GM19193 (cell line): ENCODE data around the gene ANK3.

Experiments used
- POLR2A ChIP-seq: IDR thresholded peaks from 4 replicates; pipeline ENCODE4 v1.6.1; 2011; ENCODE audit not compliant: insufficient read depth, insufficient read length; ENCODE audit errors: extremely low read depth

Gene ANK3

DNA sequence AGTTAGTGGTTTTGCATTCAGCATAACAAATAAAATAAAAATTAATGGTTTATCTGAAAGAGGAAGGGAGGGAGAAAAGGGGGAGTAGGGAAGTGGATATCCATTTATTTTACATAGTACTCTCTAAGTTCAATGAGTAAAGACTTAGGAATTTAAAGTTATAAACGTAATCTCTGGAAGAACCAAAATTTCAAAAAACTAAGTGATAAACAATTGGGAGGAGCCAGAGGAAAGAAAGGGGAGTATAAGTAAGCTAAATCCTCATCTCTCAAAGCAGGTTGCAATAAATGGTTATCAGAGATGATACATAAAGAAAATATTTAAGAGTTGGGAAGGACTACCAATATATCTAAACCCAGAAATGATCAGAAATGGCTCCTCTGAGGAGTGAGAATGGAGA is 46.4 kb downstream of the ANK3 start:
- TF ChIP-seq POLR2A = no peak

DNA sequence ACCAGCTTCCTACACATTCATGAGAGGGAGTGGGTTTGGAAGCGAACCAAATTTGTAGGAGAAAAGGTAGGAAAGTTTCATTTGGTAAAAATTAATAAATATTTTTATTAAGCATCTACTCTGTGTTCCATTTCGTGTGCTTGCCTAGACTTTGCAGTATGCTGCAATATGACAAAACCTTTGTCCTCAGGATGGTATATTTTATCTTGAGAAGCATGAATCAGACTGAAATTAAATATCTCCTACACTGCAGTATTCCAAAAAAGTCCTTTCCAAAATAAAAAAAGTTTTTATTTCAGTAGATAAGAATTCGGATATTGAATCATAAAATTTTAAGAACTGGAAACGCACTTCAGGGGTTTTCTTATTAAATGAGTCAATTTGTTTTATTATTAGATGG is 47.7 kb downstream of the ANK3 start:
- TF ChIP-seq POLR2A = no peak

- TF ChIP-seq POLR2A = no peak
Observed at GRCh38 chr10:60340973-60341372, 48.7 kb downstream of the ANK3 start.

- TF ChIP-seq POLR2A = no peak
Observed at GRCh38 chr10:60339757-60340156, 49.9 kb downstream of the ANK3 start.

DNA sequence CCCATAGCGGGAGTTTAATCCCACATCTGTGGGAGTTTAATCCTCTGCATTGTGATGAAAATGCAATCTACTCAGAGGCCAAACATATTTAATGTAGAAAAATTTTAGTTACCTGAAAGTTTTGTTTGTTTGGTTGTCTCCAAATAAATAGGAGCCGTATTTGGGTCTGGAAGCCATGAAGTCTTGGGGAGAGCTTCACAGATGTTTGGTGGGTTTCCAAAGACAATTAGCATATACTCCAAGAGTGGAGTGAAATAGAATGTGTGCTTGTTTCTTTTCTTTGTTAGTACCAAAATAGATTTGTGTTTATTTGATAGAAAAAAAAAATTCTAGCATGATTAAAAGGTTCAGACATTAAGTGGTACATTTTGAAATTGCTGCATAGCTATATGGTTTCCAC is 50.9 kb downstream of the ANK3 start:
- TF ChIP-seq POLR2A = no peak

DNA sequence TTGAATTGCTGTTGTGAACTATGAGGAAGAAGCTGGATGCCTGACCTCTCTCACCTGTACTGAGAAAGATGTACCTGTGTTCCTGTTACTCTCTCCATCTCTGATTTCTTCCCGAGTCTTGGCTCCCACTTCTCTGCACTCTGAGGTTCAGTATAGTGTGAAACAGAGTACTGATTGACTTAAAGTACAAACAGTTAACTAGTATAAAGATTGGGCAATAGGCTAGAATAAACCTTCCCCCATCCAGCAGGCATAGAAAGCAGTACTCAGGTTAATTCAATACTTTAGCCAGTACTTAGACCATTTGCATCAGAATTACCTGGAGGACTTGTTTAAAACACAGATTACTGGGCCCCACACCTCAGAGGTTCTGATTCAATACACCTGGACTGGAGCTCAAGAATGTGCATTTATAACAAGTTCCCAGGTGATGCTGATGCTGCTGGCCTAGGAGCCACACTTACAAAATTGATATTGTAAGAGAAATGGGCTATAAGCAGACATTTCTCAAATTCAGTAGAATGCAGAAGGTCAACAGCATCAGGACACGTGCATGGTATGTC is 51.6 kb downstream of the ANK3 start:
- no peak for TF ChIP-seq POLR2A

GRCh38 chr10:60336901-60337630 is 52.6 kb downstream of the ANK3 start:
- no peak for TF ChIP-seq POLR2A

GRCh38 chr10:60335708-60336107 is 54.0 kb downstream of the ANK3 start:
- TF ChIP-seq POLR2A = no peak

DNA sequence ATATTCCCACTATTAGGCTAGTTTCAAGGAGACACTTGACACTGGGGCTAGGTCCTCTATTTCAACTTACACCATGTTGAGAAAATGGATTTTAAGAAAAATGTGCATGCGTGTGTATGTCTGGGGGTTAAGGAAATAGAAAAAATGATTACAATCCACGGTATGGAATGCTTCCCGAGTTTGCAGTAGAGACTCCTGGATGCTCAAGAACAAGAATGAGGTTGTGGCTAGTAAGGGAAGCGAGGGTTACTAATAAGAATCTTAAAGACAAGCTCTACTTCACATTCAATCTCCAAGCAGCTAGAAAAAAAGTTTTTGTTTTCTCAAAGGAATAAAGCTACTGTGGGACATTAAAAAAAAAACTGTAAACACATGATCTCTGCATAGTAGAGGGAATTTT is 54.7 kb downstream of the ANK3 start:
- TF ChIP-seq POLR2A = no peak

GRCh38 chr10:60332371-60332770 is 57.3 kb downstream of the ANK3 start:
- TF ChIP-seq POLR2A = no peak

GRCh38 chr10:60331886-60332285 is 57.8 kb downstream of the ANK3 start:
- TF ChIP-seq POLR2A = no peak

- no peak for TF ChIP-seq POLR2A
Observed at GRCh38 chr10:60323162-60323561, 66.5 kb downstream of the ANK3 start.

DNA sequence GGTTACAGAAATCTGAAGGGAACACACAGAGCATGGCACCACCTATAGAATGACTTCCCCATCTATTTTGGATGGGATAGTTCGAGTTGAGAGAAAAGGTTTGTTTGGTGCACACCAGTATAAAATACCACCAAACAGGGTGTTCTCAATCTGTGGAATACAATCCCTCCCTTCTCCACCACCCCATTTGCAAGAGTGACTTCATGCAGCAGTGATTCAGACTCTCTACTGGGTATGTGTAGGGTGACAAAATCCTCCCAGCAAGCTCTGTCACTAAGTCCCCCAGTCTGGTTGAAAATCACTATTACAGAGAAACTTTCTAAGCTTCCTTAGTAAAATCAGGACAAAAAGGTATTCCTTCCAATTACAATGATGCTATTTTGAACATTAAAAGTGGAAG is 69.0 kb downstream of the ANK3 start:
- TF ChIP-seq POLR2A = no peak

- no peak for TF ChIP-seq POLR2A
Observed at GRCh38 chr10:60316029-60316428, 73.6 kb downstream of the ANK3 start.

GRCh38 chr10:60315311-60315710 is 74.4 kb downstream of the ANK3 start:
- no peak for TF ChIP-seq POLR2A

- TF ChIP-seq POLR2A = no peak
Observed at GRCh38 chr10:60314069-60314940, 75.4 kb downstream of the ANK3 start.
